GM23248 (cell line): ENCODE data around the gene MICAL1.

Source experiments
- EZH2 ChIP-seq: fragments of 200-600 bp; sonication (generic); IDR thresholded peaks from 2 replicates; pipeline ENCODE4 v1.6.1; 2018; ENCODE audit warnings: antibody characterized with exemption, mild to moderate bottlenecking; ENCODE audit not compliant: insufficient read depth, poor library complexity, severe bottlenecking
- EZH2phosphoT487 ChIP-seq: fragments of 200-600 bp; sonication (generic); IDR thresholded peaks from 2 replicates; pipeline ENCODE4 v1.6.1; 2018; ENCODE audit warnings: antibody characterized with exemption, moderate library complexity, mild to moderate bottlenecking, low read depth; ENCODE audit not compliant: insufficient read depth

GRCh38 chr6:109493865-109494264 is 38.3 kb upstream of the MICAL1 start:
- TF ChIP-seq EZH2phosphoT487 (no peak), EZH2 (no peak)
